Limb (tissue), 2 donors: ENCODE measurements around the gene TRIM9.
"Not testable (repeated sequence)": the region's sequence is repeated elsewhere in the genome, so short reads cannot be mapped to it uniquely, and the experiment has no call there.

Experiments used
- DNase-seq, 2 donors: peaks; one replicate each; pipeline ENCODE4 v3.0.0-alpha.2; 2016; ENCODE audit errors: extremely low spot score in 2 of 2

The TRIM9 gene

GRCh38 chr14:50967103-50967502, 127.8 kb downstream of the TRIM9 start:
- no peak for DNase-seq

DNA sequence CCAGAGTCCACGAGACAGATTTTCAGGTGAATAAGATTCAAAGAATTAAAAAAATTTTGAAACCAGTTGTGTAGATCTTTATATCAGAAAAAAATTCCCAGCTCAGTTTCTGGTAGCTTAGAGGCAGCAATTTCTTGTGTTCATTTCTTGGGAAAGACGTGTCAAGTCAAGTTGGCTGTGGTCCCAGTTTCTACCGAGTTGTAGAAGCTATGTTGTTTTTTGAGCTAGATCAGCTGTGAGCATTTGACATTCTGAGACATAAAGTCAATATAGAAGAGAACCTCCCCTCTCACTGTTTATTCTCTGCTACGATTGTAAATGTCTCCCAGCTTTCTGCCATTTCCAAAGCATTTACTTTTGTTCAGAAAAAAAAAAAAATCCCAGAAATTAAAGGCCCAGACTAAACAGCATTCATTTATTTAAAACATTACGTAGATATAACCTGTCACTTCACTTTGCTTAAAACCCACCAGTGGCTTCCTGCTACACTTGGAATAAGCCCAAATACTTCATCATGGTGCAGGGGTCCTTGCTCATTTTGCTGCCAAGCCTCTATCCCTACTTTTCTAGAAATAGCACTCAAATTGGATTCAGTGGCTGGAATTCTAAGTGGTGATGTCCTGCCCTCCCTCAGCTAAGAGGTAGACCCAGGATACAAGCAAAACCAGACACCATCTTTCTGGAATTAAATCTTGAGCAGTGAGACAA, 130.1 kb downstream of the TRIM9 start:
- DNase-seq: peak in 1 of 2 donors; percentile 57

DNA sequence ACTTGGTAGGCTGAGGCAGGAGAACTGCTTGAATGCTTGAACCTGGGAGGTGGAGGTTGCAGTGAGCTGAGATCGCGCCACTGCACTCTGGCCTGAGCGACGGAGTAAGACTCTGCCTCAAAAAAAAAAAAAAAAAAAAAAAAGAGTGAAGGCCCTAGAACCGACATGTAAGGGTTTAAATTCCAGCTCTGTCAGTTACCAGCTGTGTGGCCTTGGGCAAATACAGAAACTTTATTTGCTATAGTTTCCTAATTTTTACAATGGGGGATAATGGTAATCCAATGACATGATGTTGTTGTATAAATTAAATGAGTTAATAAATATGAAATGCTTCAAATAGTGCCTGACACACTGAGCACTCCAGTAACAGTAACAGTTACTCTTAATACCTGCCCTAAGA, 131.0 kb downstream of the TRIM9 start:
- no peak for DNase-seq

DNA sequence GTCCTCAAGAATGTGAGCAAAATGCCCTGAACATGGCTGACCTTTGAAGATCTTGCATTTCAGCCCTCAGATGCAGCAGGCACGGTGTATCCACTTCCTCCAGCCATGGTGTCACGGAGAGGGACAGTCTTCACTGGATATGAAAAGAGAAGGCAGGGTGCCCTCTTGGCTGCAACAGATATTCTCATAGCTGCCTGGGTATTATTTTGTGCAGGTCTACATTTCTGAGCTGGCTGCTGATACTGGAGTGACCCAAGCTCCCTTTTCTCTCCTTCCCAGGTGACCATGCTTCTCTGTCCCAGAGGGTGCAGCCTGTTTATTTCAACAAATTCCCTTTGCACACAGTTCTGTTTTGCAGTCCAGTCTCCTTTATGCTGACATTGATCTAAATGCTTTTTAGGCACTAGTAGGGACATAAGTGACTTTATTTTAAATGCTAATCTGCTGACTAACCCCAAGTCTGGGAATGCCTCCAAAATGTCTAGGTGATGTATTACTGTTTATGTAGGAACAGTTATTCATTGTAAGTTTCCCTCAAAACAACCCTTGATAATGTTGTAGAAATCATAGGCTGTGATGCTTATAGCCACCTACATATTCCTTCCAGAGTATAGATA, 133.2 kb downstream of the TRIM9 start:
- peak in 1 of 2 donors; percentile 51 for DNase-seq

DNA sequence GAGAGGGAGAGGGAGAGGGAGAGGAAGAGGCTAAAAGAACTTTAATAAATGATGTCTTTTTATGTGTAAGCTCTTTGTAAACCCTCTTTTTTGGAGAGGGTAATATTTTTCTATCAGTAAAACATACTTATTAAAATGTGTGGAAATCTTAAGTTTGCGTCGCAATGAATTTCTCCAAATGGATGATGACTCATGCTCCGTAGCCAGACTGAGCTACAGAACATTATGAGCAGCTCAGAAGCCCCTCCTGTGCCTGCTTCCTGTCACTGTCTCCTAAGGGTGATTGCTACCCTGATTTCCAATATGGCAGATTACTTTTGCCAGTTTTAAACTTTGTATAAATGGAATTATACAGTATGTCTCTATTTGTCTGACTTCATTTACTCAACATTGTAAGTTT, 137.6 kb downstream of the TRIM9 start:
- DNase-seq: no peak

- DNase-seq: not testable (repeated sequence)
These were observed 138.5 kb downstream of the TRIM9 start for GRCh38 chr14:50956421-50956820.

DNA sequence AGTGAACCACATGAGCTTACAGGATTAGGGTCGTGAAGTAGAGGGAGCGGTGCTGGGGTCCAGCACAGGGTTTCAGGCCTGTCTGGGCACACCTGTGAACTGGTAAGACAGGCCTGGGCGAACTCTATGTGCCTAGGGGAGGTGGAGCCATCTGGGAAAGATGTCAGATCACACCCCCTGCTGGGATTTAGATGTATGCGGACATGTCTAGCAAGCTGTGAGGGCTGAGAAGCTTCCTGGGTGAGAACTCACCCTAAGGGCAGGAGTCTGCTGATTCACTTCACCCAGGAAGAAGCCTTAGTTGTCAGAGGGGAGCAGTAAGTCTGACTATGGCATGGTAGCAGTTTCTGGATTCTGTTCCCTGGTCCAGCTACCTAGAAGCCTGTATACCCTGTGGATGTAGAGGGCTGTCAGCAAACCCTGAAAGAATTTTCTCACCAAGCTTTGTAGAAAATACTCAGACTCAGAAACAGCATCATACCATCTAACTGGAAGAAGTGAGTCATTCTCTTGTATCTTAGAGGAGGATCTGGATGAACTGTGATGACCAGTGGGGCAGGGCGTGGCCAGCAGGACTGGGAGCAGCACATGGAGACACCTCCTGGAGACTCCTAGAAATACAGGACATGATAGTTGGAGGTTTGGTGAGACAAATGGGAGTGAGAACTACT, 139.4 kb downstream of the TRIM9 start:
- DNase-seq: no peak

GRCh38 chr14:50954811-50955372, 140.0 kb downstream of the TRIM9 start:
- peak in 1 of 2 donors; percentile 44 for DNase-seq

DNA sequence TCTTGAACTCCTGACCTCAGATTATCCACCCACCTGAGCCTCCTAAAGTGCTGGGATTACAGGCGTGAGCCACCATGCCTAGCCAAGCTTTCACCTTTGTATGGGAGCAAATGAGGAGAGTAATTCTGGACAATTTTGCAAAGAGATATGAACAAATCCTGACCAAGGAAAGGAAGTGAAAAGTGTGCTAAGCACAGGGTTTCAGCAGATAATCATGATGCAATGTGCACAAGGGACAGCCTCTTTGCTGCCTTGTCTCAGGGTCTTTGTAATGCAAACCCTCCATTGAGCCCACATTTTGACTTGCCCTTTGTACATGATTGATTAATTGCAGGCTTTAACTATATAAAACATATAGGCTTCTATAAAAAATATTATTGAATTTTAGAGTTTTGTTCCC, 141.4 kb downstream of the TRIM9 start:
- DNase-seq: no peak

DNA sequence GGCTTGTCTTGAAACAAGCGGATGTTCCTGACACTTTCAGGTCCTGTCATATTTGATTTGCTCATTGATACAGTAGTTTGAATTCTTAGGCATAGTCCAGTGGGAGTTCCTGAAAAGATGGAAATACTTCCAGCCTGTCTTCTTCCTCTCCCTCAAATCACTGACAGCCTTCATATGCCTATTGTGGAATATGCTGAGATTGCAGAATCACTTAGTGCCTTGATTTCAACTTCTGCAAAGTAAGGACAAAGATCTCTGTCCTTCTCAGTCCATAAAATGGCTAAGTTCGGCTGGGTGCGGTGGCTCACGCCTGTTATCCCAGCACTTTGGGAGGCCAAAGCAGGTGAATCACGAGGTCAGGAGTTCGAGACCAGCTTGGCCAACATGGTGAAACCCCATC, 143.9 kb downstream of the TRIM9 start:
- DNase-seq: no peak

- DNase-seq: no peak
These were observed 146.7 kb downstream of the TRIM9 start for GRCh38 chr14:50948205-50948604.

DNA sequence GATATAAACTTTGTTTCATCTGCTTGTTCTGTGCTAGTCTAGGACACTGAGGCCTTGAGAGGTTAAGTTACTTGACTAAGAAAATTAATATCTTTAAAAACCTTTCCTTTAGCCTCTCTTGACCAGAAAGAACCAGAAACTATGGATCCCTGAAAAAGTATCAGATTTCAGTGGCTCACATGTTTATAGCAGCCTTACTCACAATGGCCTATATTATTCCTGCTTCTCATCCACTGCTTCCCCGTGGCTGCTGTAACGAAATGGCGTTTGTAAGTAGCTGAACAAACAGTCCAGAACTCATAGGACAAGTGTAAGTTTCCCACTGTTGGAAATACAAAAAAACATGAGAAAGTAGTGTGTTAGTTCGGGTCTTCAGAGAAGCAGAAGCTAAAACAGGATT, 147.5 kb downstream of the TRIM9 start:
- DNase-seq: no peak

DNA sequence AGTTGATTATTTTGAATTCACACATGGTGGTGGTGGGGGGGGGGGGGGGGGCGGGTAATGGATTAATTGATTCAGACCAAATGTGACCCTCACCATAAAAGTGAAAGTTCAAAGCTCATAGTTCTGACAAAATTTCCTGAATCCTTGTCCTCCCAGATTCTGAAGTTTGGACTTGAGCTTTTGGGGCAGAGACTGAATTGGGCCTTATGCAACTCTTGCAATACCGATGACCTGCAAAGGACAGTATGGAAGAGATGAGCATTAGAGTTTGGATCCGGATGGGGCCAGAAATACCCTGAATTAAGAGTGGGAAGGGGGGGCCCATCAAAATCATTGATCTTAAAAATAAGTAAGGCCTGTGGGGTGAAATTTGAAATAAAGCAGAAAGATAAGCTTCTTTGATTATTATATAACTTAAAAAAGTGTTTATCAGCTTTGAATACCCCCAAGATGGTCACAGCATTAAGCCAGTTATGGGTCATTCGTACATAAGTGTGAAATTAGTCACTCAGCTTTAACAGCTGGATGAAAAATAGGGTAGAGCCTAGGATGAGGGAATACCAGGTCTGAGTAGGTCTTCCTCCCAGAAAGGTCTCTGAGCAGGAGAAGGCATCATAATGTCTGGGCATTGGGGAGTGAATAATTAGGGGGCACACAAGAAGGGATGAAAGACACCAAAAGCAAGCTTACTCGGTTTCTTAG, 148.5 kb downstream of the TRIM9 start:
- DNase-seq: no peak

DNA sequence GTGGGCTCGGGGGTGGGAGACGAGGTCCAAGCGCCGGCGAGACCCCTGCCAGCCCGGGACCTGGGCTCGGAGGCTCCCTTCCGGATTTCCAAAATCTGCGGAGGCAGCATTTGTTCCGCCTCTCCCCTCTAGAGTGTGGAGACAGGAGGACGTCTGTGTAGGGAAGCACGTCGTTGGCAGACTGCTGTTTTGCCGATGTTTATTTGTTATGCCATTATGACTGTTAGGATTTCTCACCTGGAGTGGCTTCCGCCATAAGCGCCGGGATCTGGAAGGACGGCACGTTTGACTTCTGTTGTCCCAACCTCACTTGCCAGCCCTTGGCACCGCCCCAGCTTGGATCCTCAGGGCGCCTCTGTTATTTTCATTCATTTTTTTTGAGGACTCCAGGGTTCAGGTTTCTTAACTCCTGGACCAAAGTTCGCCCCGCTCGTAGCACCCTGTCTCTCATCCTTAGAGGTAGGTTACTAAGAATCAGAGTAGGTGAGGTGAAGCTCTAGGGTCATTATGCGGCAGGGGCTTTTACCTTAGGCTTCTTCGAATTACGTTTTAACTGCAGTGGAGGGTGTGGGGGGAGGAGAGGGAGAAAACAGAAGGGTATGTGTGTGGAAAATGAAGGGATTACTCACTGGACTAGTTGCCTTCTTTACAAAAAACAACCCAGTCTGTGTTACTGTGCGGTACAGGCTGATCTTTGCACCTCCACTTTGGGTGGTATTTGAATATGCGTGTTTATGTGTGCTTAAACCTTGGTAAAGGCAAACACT, 150.1 kb downstream of the TRIM9 start:
- peak in 1 of 2 donors; percentile 20 for DNase-seq

DNA sequence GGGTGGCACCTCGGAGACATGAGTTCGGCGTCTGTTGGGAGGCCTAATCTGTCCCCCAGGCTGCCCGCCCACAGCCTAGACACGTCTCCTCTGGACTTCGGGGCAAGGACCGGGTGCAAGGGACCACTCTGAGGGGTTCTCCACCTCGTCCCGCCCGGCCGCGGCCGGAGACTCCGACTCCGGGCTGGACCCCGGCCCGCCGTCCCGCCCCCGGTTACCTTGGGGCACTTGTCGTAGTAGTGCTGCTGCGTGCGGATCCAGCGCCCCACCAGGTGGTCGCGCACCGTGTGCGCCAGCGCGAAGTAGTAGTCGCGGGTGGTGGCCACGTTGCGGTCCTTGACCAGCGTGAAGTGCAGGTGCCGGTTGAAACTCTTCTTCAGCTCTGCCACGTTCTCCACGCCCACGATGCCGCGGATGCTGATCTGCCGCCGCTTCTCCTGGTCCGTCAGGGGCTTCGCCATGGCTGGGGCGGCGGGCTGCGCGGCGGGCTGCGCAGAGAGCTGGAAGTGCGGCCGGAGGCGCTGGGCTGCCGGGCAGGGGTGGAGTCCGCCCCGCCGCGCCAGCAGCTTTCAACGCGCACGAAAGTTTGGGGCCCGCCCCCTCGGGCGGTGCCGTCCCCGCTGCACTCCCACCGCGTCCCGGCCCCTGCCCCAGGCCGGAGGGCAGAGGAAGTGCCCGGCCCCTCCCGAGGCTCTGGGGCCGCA, 150.8 kb downstream of the TRIM9 start, which contains the start of gene PYGL:
PYGL (minus strand) TSS at position 541 of the 704 bp plus-strand sequence; CDS start at position 461, 80 bp downstream.
- DNase-seq: peak; percentile 65 to 78

DNA sequence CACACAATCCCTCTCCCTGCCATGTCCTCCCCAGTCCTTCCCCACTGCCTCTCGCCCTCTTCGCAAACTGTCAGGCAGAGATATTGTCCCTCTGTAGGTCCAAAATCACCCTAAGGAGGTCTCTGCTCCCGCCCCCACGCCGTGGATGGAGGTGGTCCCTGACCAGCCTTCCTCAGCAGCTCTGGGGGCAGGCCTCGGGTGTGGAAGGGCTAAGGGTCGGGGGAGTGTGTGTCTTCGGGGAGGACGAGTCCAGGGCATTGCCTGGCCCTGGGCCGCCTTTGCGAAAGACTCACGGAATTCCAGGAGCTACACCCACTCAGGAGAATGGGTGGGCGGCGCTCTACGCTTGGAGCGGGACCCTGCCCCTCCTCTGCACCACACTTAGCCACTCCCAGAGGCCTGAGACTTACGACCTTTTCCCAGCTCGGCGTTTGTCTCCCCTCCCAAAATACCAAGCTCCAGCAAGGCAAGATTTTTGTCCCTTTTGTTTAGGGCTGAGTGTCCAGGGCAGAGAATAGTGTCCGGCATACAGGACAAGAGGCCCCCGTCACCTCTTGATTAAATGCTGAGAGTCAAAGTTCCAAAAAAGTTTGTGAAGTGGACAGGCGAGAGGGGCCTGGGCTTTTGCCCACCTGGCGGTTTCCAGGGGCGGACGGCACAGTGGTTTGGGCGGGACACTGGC, 151.5 kb downstream of the TRIM9 start:
- DNase-seq: peak in 1 of 2 donors; percentile 53

- not testable (repeated sequence) for DNase-seq
These were observed 153.3 kb downstream of the TRIM9 start for GRCh38 chr14:50941638-50942037.

DNA sequence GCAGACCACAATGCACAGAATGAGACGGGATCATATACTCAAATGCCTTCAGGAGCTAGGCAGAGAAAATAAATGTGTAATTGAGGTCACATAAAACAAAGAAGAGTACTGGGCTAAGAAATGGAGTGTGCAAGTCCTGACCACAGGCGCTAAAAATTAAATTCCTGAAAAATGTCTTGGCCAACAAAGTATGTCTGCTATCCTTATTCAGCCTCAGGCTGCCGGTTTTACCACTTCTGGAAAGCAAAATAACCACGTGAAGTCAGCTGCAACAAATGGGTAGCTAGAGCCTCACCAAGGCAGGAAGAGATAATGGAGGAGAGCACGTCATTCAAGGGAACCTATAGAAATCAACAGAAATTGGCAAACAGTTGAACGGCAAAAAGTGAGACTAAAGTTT, 153.8 kb downstream of the TRIM9 start:
- no peak for DNase-seq

DNA sequence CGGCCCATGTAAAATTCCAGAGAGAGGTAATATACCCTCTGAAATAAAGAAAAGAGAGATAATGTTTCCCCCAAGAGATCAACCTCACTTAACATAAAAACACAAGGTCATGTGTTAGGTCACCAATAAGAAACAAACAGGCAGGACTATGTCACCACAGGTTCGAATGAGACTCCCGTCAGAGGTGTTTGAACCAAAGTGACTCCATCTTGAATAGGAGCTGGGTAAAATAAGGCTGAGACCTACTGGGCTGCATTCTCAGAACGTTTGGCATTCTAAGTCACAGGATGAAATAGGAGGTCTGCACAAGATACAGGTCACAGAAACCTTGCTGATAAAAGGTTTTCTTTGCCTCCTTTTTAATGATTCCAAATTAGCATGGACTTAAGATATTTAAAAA, 157.1 kb downstream of the TRIM9 start:
- DNase-seq: no peak

GRCh38 chr14:50937325-50937724, 157.6 kb downstream of the TRIM9 start:
- DNase-seq: no peak
